Astrocyte (in vitro differentiated cells and primary cell): ENCODE data around the gene GMPR.

Source experiments
- EZH2 ChIP-seq: IDR thresholded peaks from 2 replicates; pipeline ENCODE4 v1.6.1; 2012; ENCODE audit warnings: mild to moderate bottlenecking, low read length, inconsistent platforms; ENCODE audit not compliant: insufficient read depth
- TF ChIP-seq, protein P1 (sequence below): IDR thresholded peaks from 2 replicates; pipeline ENCODE4 v1.5.1; 2011; ENCODE audit warnings: low read depth, mild to moderate bottlenecking, inconsistent platforms, low read length, moderate library complexity; ENCODE audit not compliant: insufficient read depth

GRCh38 chr6:16217156-16217721 lies 21.1 kb upstream of the GMPR start:
- TF ChIP-seq, protein P1, sequence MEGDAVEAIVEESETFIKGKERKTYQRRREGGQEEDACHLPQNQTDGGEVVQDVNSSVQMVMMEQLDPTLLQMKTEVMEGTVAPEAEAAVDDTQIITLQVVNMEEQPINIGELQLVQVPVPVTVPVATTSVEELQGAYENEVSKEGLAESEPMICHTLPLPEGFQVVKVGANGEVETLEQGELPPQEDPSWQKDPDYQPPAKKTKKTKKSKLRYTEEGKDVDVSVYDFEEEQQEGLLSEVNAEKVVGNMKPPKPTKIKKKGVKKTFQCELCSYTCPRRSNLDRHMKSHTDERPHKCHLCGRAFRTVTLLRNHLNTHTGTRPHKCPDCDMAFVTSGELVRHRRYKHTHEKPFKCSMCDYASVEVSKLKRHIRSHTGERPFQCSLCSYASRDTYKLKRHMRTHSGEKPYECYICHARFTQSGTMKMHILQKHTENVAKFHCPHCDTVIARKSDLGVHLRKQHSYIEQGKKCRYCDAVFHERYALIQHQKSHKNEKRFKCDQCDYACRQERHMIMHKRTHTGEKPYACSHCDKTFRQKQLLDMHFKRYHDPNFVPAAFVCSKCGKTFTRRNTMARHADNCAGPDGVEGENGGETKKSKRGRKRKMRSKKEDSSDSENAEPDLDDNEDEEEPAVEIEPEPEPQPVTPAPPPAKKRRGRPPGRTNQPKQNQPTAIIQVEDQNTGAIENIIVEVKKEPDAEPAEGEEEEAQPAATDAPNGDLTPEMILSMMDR, result no peak
- no peak for TF ChIP-seq EZH2
